GM12872 (cell line): Measurements from ENCODE around the gene KRTAP9-7.

Source experiments
- CTCF ChIP-seq: IDR thresholded peaks from 3 replicates; pipeline ENCODE4 v1.5.1; 2011; ENCODE audit warnings: low read depth, mild to moderate bottlenecking, low read length, moderate library complexity; ENCODE audit not compliant: insufficient read depth

Gene KRTAP9-7

GRCh38 chr17:41322094-41322902 is 46.8 kb downstream of the KRTAP9-7 start:
- TF ChIP-seq CTCF = peak; percentile 93

- TF ChIP-seq CTCF = no peak
Measured at GRCh38 chr17:41322903-41323895, 47.7 kb downstream of the KRTAP9-7 start.

GRCh38 chr17:41324180-41325075 is 48.9 kb downstream of the KRTAP9-7 start:
- TF ChIP-seq CTCF = peak; percentile 44

DNA sequence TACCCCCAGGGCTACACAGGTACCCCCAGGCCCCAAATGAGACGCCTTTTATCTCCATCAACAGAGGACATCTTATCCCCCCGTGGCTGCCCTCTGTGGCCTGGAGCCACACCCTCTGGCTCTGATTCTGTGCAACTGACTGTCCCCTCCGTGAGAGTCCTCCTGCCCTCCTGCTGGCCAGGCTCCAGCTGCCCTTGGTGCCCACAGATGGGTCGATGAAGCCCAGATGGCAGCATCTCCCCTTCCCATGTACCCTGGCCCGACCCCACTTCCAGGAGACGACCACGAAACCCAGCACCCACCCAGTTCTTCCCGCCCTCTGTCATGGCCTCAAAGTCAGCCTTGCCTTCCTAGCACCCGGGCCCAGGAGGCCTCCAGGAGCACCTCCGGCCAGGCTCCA is 49.6 kb downstream of the KRTAP9-7 start:
- no peak for TF ChIP-seq CTCF

- no peak for TF ChIP-seq CTCF
Measured at GRCh38 chr17:41325611-41326010, 50.1 kb downstream of the KRTAP9-7 start.
